Measurements from ENCODE around the gene UQCRC1.

DNA sequence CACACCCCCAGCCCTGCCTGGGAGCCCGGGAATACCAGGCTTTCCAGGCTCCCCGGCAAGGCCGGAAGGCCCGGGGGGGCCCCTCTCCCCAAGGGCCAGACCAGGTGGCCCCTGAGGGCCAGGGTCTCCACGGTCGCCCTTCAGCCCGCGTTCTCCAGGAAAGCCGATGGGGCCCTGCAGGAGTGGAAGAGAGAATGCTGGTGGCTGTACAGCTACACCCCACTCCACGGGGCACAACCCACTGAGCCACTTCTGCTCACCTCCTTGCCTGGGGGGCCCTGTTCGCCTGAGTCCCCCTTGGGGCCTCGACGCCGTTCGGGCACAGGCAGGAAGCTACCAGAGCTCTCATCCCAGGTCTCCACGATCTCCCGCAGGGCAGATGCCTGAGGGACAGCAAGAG, 34.1 kb downstream of the UQCRC1 start:
- TF ChIP-seq, protein P1, sequence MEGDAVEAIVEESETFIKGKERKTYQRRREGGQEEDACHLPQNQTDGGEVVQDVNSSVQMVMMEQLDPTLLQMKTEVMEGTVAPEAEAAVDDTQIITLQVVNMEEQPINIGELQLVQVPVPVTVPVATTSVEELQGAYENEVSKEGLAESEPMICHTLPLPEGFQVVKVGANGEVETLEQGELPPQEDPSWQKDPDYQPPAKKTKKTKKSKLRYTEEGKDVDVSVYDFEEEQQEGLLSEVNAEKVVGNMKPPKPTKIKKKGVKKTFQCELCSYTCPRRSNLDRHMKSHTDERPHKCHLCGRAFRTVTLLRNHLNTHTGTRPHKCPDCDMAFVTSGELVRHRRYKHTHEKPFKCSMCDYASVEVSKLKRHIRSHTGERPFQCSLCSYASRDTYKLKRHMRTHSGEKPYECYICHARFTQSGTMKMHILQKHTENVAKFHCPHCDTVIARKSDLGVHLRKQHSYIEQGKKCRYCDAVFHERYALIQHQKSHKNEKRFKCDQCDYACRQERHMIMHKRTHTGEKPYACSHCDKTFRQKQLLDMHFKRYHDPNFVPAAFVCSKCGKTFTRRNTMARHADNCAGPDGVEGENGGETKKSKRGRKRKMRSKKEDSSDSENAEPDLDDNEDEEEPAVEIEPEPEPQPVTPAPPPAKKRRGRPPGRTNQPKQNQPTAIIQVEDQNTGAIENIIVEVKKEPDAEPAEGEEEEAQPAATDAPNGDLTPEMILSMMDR (IDR thresholded peaks at IDR 0.05) = no peak
- TF ChIP-seq EZH2 (IDR thresholded peaks at IDR 0.05) (no peak), EZH2phosphoT487 (IDR thresholded peaks at IDR 0.05) (no peak)
